ENCODE measurements around the gene SOWAHA. TPM values are rescaled to one million over a fixed set of nuclear protein-coding genes. Genes with fewer than 3 reads are reported as not detected.
A peak's percentile ranks its signal among the peaks of the same experiment; 100 is the strongest.

SOWAHA gene
- total and polyA plus RNA-seq, 2 of the 8 experiments (the other 6 are each of a cell fraction or from before 2014, with no cell fraction given): 0.09 to 0.11 TPM

GRCh38 chr5:132826424-132827082 is 13.5 kb downstream of the SOWAHA start:
- no peak overlapping the region for H2BK5ac ChIP-seq (ENCODE audit: low read depth, low read length)
- FAIRE-seq: no peak
- no peak overlapping the region for H2BK120ac ChIP-seq (replicated peaks; ENCODE audit: low read depth, low read length)
- peaks cover 32 to 81% (median 70%) of the 10 kb centered on the region in 4 experiments for H3K27me3 ChIP-seq (replicated peaks in 1 of 4; ENCODE audit: control insufficient read depth in 3 of 4, extremely low read depth in 1 of 4, insufficient read depth in 3 of 4, low read length in 3 of 4)
- no peak overlapping the region for H3K56ac ChIP-seq (replicated peaks; ENCODE audit: insufficient read length, low read depth, low read length)
- H3K14ac ChIP-seq (ENCODE audit: insufficient read length): no peak overlapping the region
- H3K18ac ChIP-seq (ENCODE audit: extremely low read depth, low read length): no peak overlapping the region
- peak overlapping the region; percentile 71; the same call in 1 of the 2 replicates for H2AFZ ChIP-seq (ENCODE audit: low read length)
- ChIA-PET POLR2A (ENCODE audit: partially characterized antibody) (interaction anchor here (0.8 to 5.7 kb wide), 8 partner anchors 12 to 225 kb away, joined by 3 to 32 read pairs (median 4); partner anchors contain the start of genes GDF9, HSPA4, SOWAHA and UQCRQ), CTCF (ENCODE audit: partially characterized antibody) (interaction anchor here (0.9 to 25.6 kb wide), 8 partner anchors 9 to 225 kb away, joined by 3 to 465 read pairs (median 6); partner anchors contain the start of genes CCNI2, GDF9, HSPA4 and LEAP2)
- H4K20me1 ChIP-seq (replicated peaks in 1 of 2; ENCODE audit: control insufficient read depth in 1 of 2, insufficient read depth in 2 of 2, low read length in 2 of 2): no peaks in the 10 kb centered on the region
- peaks cover 14% of the 10 kb centered on the region; the same call in 1 of the 2 replicates for H3K23me2 ChIP-seq (ENCODE audit: low read depth, low read length)
- no peak overlapping the region for H4K91ac ChIP-seq (replicated peaks; ENCODE audit: insufficient read length, low read length)
- no peak overlapping the region for H4K5ac ChIP-seq (ENCODE audit: insufficient read length, low read depth, low read length)
- no peaks in the 10 kb centered on the region for H3K79me1 ChIP-seq (ENCODE audit: low read depth, low read length)
- no peak overlapping the region for H3K23ac ChIP-seq (ENCODE audit: insufficient read length)
- H3K36me3 ChIP-seq (ENCODE audit: control insufficient read depth in 2 of 4, insufficient read depth in 4 of 4, low read length in 3 of 4): no peaks in the 10 kb centered on the region
- H3K4me3 ChIP-seq (ENCODE audit: extremely low read depth in 1 of 4, insufficient read depth in 2 of 4, low read depth in 3 of 4, low read length in 4 of 4): peak overlapping the region in 2 of 4 experiments; percentile 43 to 60; a peak in 3 of 8 replicates
- H3K9ac ChIP-seq (replicated peaks in 1 of 4; ENCODE audit: extremely low read depth in 1 of 4, low read depth in 3 of 4, low read length in 3 of 4): no peak overlapping the region
- no peak overlapping the region for H2BK20ac ChIP-seq (ENCODE audit: low read length)
- peak overlapping the region; percentile 45; the same call in 1 of the 2 replicates for H4K8ac ChIP-seq (ENCODE audit: extremely low read depth, insufficient read depth, low read length)
- no peak overlapping the region for H3K4ac ChIP-seq (replicated peaks; ENCODE audit: insufficient read length, low read depth, low read length)
- no peak overlapping the region for H2BK15ac ChIP-seq (ENCODE audit: low read length)
- TF ChIP-seq NANOG (IDR thresholded peaks at IDR 0.05; ENCODE audit: insufficient read depth, low read depth, low read length, poor library complexity, severe bottlenecking) (no peak), RAD21 (IDR thresholded peaks at IDR 0.05 in 1 of 2, conservative IDR thresholded peaks at IDR 0.05 in 1 of 2; ENCODE audit: low read depth in 2 of 2, low read length in 2 of 2) (no peak), POLR2AphosphoS5 (IDR thresholded peaks at IDR 0.05; ENCODE audit: low read depth, low read length) (no peak), GTF2F1 (IDR thresholded peaks at IDR 0.05; ENCODE audit: borderline replicate concordance, low read depth, low read length) (no peak), SAP30 (IDR thresholded peaks at IDR 0.05; ENCODE audit: insufficient read depth, insufficient replicate concordance, low read length) (no peak), GABPA (IDR thresholded peaks at IDR 0.05; ENCODE audit: borderline replicate concordance, insufficient read depth, low read length) (no peak)
- H2AK5ac ChIP-seq (ENCODE audit: low read depth, low read length): no peak overlapping the region
- peak overlapping the region; percentile 74 for H3K4me2 ChIP-seq (ENCODE audit: insufficient read depth in 1 of 2, low read depth in 2 of 2, low read length in 2 of 2)
- no peak overlapping the region for H3K27ac ChIP-seq (ENCODE audit: low read depth, low read length)
- 0 out of 2 replicates have a peak overlapping the region, but pooled peaks have one; percentile 4 for H2BK12ac ChIP-seq (ENCODE audit: low read depth, low read length)
- no peaks in the 10 kb centered on the region for H3K79me2 ChIP-seq (ENCODE audit: control insufficient read depth in 1 of 2, insufficient read depth in 2 of 2, low read length in 2 of 2)
- 65% methylated on average over 5 of the region's 6 CpGs; no CpG with 5 or more reads in 1 of the 2 experiments for WGBS, 2 experiments (ENCODE audit: extremely low coverage in 1 of 2, insufficient coverage in 1 of 2, insufficient read length in 1 of 2, insufficient replicate concordance in 2 of 2, low coverage in 1 of 2, low lambda C conversion rate in 2 of 2, missing lambda C conversion rate in 1 of 2)
- H3K9me3 ChIP-seq (ENCODE audit: insufficient read depth in 2 of 2, low read depth in 1 of 2, low read length in 1 of 2): no peaks in the 10 kb centered on the region
- peaks cover 0 to 23% (median 21%) of the 10 kb centered on the region in 4 experiments; a peak in 6 of 7 replicates for H3K4me1 ChIP-seq (replicated peaks in 1 of 4; ENCODE audit: control insufficient read depth in 3 of 4, insufficient read depth in 4 of 4, low read length in 3 of 4)
- no peak for DNase-seq (ENCODE audit: low read depth in 1 of 2, low spot score in 2 of 2)
